T-helper 9 cell (primary cell): ENCODE data around the gene RNF38.

Experiments used
- DNase-seq: peaks from one replicate; pipeline ENCODE4 v3.0.0-alpha.2; 2020

Gene RNF38

DNA sequence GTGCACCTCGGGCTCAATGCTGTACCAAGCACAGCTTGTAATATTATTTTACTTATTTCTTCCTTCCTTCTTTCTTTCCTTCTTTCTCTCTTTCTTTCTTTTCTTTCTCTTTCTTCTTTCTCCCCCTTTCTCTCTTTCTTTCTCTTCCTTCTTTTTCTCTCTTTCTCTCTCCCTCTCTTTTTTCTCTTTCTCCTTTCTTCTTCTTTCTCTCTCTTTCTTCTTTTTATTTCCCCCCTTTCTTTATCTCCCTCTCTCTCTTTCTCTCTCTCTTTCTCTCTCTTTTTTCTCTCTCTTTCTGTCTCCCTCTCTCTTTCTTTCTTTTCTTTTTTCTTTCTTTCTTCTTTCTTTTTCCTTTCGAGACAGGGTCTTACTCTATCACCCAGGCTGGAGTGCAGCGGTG lies 109.1 kb downstream of the RNF38 start:
- no peak for DNase-seq

DNA sequence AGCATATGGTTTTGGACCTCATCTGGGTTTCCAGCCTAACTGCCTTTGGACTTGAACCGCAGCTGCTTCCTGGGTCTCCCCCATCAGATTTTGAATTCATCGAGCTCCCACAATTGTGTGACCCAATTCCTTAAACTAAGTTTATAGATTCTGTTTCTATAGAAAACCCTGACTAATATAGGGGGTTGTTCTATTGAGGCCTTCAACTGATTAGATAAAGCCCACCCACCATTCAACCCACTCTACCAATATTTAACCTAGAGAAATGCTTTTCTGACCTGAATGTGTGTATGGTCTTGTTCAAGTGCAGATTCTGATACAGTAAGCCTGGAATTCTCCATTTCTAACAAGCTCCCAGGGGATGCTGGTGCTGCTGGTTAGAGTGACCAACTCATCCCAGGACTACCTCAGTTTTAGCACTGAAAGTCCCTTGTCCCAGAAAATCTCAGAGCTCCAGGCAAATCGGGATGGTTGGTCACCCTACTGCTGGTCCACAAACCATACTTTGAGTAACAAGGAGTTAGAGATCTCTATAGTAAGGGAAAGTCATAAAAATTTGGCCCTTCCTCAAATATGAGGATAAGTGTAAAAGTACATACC lies 110.1 kb downstream of the RNF38 start:
- DNase-seq = no peak

DNA sequence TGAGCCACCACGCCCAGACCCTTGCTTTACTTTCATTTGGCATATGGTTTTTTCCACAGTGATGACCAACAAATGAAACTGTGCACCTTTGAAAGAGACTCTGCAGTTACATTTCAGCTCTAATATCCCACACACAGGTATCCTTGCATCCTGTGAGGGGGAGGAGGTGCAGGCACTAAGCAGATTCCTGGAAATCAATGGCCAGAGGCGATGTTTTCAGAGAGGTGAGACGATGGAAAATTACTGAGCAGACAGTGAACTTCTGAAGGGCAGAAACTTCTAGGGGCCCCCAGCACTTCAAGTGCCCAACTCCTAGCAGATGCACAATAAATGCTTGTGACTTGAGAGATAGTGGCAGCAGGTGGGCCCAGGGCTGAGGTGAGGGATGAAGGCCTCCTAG lies 112.0 kb downstream of the RNF38 start:
- no peak for DNase-seq
